Measurements from ENCODE around the gene PMF1.

The PMF1 gene

DNA sequence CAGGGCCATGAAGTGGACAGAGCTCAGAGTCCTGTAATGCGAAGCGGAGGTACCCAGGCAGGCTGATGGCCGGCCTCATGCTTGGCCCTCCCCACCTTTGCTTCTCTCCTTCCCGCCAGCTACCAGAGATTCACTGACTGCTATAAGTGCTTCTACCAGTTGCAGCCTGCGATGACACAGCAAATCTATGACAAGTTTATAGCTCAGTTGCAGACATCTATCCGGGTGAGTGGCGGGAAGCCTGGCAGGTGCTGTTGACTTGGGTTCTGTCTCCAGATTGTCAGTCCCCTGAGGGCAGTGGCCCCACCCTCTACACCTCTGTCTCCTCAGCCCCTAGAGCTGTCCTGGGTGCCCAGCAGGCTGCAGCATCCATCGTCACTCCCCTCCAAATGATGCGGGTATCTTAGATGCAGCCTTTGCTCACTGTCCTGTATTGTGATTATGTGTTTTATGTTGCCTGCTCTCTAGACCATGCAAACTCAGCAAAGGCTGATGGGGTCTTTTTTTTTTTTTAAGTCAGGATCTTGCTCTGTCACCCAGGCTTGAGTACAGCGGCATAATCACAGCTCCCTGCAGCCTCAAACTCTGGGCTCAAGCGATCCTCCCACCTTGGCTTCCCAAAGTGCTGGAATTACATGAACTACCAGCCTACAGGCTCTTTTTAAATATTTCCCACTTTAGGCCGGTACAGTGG is 19.5 kb downstream of the PMF1 start:
- H3K36me3 ChIP-seq (ENCODE audit: insufficient read depth, low read length): peaks cover 51% of the 10 kb centered on the region
- no peak overlapping the region for H2AFZ ChIP-seq (ENCODE audit: low read depth, low read length)
- H3K4me3 ChIP-seq (ENCODE audit: low read length): no peak overlapping the region
- no peaks in the 10 kb centered on the region for H3K9me3 ChIP-seq (ENCODE audit: low read length)
- no peaks in the 10 kb centered on the region for H3K27me3 ChIP-seq (ENCODE audit: insufficient read depth, low read length)
- no peaks in the 10 kb centered on the region for H3K4me1 ChIP-seq (ENCODE audit: insufficient read depth, low read length)

DNA sequence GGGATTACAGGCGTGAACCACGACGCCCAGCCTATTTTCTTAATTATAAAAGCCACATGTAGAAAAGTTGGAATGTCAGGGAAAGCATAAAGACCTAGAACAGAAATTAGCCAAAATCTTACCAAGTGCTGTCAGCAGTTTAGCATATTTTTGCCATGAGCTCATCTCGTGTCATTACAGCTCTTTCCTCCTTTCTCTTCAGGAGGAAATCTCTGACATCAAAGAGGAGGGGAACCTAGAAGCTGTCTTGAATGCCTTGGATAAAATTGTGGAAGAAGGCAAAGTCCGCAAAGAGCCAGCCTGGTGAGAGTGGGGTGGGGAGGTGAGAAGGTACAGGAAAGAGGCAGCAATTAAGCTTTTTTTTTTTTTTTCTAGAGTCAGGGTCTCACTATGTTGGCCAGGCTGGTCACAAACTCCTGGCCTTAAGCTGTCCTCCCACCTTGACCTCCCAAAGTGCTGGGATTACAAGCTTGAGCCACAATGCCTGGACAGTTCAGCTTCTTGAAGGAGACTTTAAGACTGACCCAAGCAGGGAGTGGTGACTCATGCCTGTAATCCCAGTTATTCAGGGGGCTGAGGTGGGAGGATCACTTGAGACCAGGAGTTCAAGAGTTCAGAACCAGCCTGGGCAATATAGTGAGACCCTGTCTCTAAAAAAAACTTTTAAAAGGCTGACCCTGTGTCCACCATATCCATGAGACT is 20.8 kb downstream of the PMF1 start:
- Histone ChIP-seq H3K27me3 (ENCODE audit: insufficient read depth, low read length) (no peaks in the 10 kb centered on the region), H3K36me3 (ENCODE audit: insufficient read depth, low read length) (peaks cover 57% of the 10 kb centered on the region), H3K4me3 (ENCODE audit: low read length) (no peak overlapping the region), H3K4me1 (ENCODE audit: insufficient read depth, low read length) (no peaks in the 10 kb centered on the region), H2AFZ (ENCODE audit: low read depth, low read length) (no peak overlapping the region), H3K9me3 (ENCODE audit: low read length) (no peaks in the 10 kb centered on the region)

DNA sequence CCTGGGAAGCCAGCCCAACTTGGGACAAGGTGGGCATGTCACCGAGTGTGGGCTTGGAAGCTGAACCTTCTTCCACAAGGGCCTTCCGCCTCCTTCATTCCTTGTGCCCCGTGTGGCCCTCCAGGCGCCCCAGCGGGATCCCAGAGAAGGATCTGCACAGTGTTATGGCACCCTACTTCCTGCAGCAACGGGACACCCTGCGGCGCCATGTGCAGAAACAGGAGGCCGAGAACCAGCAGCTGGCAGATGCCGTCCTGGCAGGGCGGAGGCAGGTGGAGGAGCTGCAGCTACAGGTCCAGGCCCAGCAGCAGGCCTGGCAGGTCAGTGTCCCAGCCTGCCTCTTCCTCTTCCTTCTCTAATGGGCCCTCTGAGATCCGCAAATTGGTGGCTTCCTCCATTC is 23.4 kb downstream of the PMF1 start:
- Histone ChIP-seq H3K36me3 (ENCODE audit: insufficient read depth, low read length) (peaks cover 61% of the 10 kb centered on the region), H3K4me3 (ENCODE audit: low read length) (no peak overlapping the region), H3K27me3 (ENCODE audit: insufficient read depth, low read length) (no peaks in the 10 kb centered on the region), H3K9me3 (ENCODE audit: low read length) (no peaks in the 10 kb centered on the region), H2AFZ (ENCODE audit: low read depth, low read length) (no peak overlapping the region), H3K4me1 (ENCODE audit: insufficient read depth, low read length) (no peaks in the 10 kb centered on the region)

DNA sequence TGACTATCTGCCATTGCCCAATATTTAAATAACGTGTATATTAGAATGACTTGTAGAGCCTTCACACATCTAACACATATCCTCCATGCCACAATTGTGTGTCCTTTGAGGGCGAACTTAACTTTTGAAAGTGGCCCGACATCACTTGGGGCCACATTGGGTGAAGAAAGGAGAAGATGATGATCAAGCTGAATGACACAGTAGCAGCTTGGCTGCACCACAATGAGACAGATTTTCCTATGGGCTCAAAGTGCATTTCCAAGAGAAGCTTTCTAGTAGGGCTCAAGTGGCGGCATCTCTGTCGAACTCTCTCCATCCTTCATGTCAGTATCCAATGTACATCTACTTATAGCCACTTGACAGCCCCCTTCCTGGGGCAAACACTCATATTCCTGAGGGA is 25.4 kb downstream of the PMF1 start:
- no peaks in the 10 kb centered on the region for H3K27me3 ChIP-seq (ENCODE audit: insufficient read depth, low read length)
- H3K4me3 ChIP-seq (ENCODE audit: low read length): no peak overlapping the region
- H3K36me3 ChIP-seq (ENCODE audit: insufficient read depth, low read length): peaks cover 51% of the 10 kb centered on the region
- no peaks in the 10 kb centered on the region for H3K9me3 ChIP-seq (ENCODE audit: low read length)
- H3K4me1 ChIP-seq (ENCODE audit: insufficient read depth, low read length): no peaks in the 10 kb centered on the region
- no peak overlapping the region for H2AFZ ChIP-seq (ENCODE audit: low read depth, low read length)

DNA sequence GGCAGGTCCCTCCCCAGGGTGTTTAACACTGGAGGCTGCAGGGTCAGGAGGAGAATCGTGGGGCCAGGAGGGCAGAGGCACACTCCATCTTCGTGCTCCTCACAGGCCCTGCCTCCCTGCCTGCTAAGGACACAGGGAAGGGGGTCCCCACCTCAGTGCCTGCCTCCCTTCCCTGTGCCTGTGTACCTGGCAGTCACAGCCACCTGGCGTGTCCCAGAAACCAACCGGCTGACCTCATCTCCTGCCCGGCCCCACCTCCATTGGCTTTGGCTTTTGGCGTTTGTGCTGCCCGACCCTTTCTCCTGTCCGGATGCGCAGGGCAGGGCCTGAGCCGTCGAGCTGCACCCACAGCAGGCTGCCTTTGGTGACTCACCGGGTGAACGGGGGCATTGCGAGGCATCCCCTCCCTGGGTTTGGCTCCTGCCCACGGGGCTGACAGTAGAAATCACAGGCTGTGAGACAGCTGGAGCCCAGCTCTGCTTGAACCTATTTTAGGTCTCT is 28.6 kb downstream of the PMF1 start:
- H3K4me1 ChIP-seq (ENCODE audit: insufficient read depth, low read length): no peaks in the 10 kb centered on the region
- peaks cover 35% of the 10 kb centered on the region for H3K36me3 ChIP-seq (ENCODE audit: insufficient read depth, low read length)
- H2AFZ ChIP-seq (ENCODE audit: low read depth, low read length): no peak overlapping the region
- no peaks in the 10 kb centered on the region for H3K27me3 ChIP-seq (ENCODE audit: insufficient read depth, low read length)
- H3K9me3 ChIP-seq (ENCODE audit: low read length): no peaks in the 10 kb centered on the region
- no peak overlapping the region for H3K4me3 ChIP-seq (ENCODE audit: low read length)

DNA sequence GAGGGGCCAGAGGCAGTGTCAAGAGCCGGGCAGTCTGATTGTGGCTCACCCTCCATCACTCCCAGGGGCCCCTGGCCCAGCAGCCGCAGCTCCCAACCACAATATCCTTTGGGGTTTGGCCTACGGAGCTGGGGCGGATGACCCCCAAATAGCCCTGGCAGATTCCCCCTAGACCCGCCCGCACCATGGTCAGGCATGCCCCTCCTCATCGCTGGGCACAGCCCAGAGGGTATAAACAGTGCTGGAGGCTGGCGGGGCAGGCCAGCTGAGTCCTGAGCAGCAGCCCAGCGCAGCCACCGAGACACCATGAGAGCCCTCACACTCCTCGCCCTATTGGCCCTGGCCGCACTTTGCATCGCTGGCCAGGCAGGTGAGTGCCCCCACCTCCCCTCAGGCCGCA is 29.1 kb downstream of the PMF1 start, which contains the start of gene BGLAP:
TSS of gene BGLAP (plus strand) at position 259 of the 400 bp plus-strand sequence. CDS start at position 307, 48 bp downstream.
- no peaks in the 10 kb centered on the region for H3K27me3 ChIP-seq (ENCODE audit: insufficient read depth, low read length)
- H3K4me3 ChIP-seq (ENCODE audit: low read length): no peak within 1 kb of the TSS
- no peaks in the 10 kb centered on the region for H3K9me3 ChIP-seq (ENCODE audit: low read length)
- H3K36me3 ChIP-seq (ENCODE audit: insufficient read depth, low read length): peaks cover 29% of the 10 kb centered on the region
- no peaks in the 10 kb centered on the region for H3K4me1 ChIP-seq (ENCODE audit: insufficient read depth, low read length)
- H2AFZ ChIP-seq (ENCODE audit: low read depth, low read length): no peak within 1 kb of the TSS

DNA sequence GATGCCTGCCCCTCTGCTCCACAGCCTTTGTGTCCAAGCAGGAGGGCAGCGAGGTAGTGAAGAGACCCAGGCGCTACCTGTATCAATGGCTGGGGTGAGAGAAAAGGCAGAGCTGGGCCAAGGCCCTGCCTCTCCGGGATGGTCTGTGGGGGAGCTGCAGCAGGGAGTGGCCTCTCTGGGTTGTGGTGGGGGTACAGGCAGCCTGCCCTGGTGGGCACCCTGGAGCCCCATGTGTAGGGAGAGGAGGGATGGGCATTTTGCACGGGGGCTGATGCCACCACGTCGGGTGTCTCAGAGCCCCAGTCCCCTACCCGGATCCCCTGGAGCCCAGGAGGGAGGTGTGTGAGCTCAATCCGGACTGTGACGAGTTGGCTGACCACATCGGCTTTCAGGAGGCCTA is 29.9 kb downstream of the PMF1 start:
- no peaks in the 10 kb centered on the region for H3K9me3 ChIP-seq (ENCODE audit: low read length)
- H3K36me3 ChIP-seq (ENCODE audit: insufficient read depth, low read length): peaks cover 25% of the 10 kb centered on the region

DNA sequence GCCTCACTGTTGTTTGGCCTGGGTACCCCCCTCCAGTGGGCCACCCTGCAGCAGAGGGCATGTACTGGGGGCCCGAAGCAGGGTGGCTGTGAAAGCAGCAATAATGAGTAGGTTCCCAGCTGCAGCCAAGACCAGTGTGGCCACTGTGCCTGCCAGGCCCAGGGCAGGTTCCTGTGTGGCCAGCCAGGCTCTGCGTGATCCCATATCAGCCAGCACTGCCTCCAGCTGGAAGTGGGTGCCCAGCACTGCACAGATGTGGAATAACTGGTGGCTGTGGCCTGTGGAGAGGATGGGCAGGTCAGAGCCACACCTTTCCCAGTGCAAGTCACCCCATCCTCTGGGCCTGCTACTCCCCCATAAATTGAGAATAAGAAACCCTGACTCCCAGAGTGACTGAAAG is 31.3 kb downstream of the PMF1 start:
- Histone ChIP-seq H3K27me3 (ENCODE audit: insufficient read depth, low read length) (no peaks in the 10 kb centered on the region), H3K4me3 (ENCODE audit: low read length) (no peak overlapping the region), H2AFZ (ENCODE audit: low read depth, low read length) (no peak overlapping the region), H3K4me1 (ENCODE audit: insufficient read depth, low read length) (no peaks in the 10 kb centered on the region), H3K9me3 (ENCODE audit: low read length) (no peaks in the 10 kb centered on the region), H3K36me3 (ENCODE audit: insufficient read depth, low read length) (peaks cover 11% of the 10 kb centered on the region)

More for the DNA sequence above, 29.9 kb downstream of the PMF1 start:
- Histone ChIP-seq H3K27me3 (ENCODE audit: insufficient read depth, low read length) (no peaks in the 10 kb centered on the region), H3K4me3 (ENCODE audit: low read length) (no peak overlapping the region), H2AFZ (ENCODE audit: low read depth, low read length) (no peak overlapping the region), H3K4me1 (ENCODE audit: insufficient read depth, low read length) (no peaks in the 10 kb centered on the region)

DNA sequence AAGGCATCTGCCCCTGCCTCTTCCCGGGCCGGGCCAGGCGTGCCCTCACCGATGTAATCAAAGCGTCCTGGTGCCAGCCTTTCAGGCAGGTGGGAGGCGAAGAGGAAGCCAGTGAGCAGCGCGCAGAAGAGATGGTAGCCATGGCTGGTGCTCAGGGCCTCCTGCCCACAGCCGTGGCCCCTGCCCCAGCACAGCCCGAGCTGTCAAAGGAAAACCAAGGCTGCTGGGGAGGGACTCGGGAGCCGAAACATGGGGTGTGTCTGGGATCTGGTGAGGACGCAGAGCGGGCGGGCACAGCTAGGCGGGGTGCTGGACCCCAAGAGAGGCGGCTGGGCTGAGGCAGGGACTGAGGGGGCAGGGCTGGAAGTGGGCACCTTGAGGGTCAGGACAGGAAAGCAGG is 31.9 kb downstream of the PMF1 start:
- peaks cover 9% of the 10 kb centered on the region for H3K36me3 ChIP-seq (ENCODE audit: insufficient read depth, low read length)
- no peak overlapping the region for H2AFZ ChIP-seq (ENCODE audit: low read depth, low read length)
- H3K27me3 ChIP-seq (ENCODE audit: insufficient read depth, low read length): no peaks in the 10 kb centered on the region
- H3K4me3 ChIP-seq (ENCODE audit: low read length): no peak overlapping the region
- no peaks in the 10 kb centered on the region for H3K4me1 ChIP-seq (ENCODE audit: insufficient read depth, low read length)
- H3K9me3 ChIP-seq (ENCODE audit: low read length): no peaks in the 10 kb centered on the region

DNA sequence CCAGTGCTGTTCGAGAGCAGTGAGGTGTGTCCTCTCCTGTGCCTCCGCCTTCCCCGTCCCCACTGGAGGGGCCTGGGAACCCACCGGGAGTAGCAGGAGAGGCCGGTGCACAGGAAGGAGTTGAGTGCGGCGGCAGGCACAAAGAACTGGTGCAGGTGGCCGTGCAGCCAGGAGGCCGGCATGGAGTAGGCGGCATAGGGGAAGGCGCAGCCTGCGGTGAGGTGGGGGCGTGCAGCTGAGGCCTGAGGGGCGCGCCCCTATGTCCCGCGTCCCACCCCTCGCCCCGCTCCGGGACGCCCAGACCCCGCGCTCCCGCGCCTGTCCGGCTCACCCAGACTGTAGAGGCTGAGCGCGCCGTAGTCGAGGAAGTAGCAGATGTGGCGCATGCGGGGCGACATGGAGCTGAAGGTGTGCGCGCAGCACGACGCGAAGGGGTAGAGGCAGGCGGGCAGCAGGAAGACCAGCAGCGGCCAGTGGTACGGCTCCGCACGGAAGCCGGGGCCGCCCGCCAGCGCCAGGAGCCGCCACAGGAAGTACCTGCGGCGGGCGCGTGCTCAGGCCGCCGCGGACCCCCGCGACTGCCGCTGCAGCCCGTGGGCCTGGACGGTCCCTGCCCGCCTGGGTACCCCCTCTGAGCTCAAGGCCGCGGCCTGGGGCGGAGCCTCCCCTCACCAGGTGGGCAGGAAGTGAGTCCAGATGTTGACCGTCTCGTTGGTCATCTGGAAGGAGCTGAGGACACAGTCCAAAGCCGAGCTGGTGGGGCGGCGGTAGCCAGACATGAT is 32.8 kb downstream of the PMF1 start:
- Histone ChIP-seq H2AFZ (ENCODE audit: low read depth, low read length) (no peak overlapping the region), H3K9me3 (ENCODE audit: low read length) (no peaks in the 10 kb centered on the region), H3K27me3 (ENCODE audit: insufficient read depth, low read length) (no peaks in the 10 kb centered on the region), H3K36me3 (ENCODE audit: insufficient read depth, low read length) (peaks cover 16% of the 10 kb centered on the region), H3K4me3 (ENCODE audit: low read length) (no peak overlapping the region), H3K4me1 (ENCODE audit: insufficient read depth, low read length) (no peaks in the 10 kb centered on the region)

DNA sequence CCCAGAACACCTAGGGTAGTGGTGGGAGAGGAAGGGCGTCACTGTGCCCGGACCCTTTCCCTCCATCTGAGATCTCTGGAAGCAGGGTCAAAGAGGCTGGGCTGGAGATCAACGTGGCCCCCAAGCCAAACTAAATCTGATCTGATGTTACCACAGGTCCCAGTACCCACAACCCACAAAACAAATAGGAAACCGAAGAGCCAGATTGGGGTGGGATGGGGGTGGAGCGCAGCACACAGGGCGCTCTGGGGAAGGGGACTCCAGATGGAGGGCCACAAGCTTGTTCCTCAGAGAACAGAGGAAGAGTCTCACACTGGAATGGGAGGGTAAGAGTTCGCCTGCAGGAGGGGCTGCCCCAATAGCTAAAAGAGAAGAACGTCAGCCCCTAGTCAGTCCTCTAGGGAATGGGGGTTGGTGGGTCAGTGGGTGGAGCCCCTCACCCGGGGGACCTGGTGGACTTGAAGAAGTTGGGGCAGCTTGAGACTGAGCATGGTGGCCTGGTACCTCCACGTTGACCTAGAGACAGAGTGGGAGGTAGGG is 33.5 kb downstream of the PMF1 start:
- Histone ChIP-seq H2AFZ (ENCODE audit: low read depth, low read length) (no peak overlapping the region), H3K27me3 (ENCODE audit: insufficient read depth, low read length) (no peaks in the 10 kb centered on the region), H3K4me3 (ENCODE audit: low read length) (no peak overlapping the region), H3K36me3 (ENCODE audit: insufficient read depth, low read length) (peaks cover 22% of the 10 kb centered on the region), H3K9me3 (ENCODE audit: low read length) (no peaks in the 10 kb centered on the region), H3K4me1 (ENCODE audit: insufficient read depth, low read length) (no peaks in the 10 kb centered on the region)

DNA sequence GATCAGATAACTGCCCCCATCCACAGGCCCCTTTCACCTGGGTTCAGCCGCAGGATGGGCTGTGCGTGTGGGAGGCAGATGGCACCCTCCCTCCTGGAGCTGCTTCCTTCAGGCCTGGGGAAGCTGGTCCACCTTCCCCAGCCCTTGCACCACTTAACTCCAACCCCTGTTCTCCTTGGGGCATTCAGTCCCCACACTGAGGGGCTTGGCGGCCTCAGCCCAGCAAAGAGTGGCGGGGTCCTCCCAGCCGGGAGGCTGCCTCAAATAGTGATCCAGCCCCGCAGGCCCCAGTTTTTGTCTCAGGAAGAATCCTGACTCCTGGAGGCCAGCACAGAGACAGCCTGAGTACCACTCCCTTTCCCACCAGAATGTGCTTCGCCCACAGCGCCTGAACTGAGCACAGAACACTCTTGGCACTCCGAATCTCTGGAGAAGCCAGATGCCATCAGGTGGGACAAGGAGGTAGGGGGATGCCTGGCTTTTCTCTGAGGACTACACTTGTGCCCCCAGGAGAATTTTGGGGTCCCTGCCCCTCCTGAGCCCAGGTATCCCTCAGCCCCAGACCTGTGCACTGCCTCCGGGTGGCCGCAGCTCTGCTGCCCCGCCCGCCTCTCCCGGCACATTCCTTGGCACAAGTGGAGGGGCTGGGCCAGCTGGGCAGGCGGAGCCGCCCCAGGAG is 34.1 kb downstream of the PMF1 start:
- Histone ChIP-seq H3K4me1 (ENCODE audit: insufficient read depth, low read length) (no peaks in the 10 kb centered on the region), H2AFZ (ENCODE audit: low read depth, low read length) (no peak overlapping the region), H3K36me3 (ENCODE audit: insufficient read depth, low read length) (peaks cover 28% of the 10 kb centered on the region), H3K27me3 (ENCODE audit: insufficient read depth, low read length) (no peaks in the 10 kb centered on the region), H3K9me3 (ENCODE audit: low read length) (no peaks in the 10 kb centered on the region), H3K4me3 (ENCODE audit: low read length) (no peak overlapping the region)

All from neuron (in vitro differentiated cells).